NCI-H510A treated with DMSO at 0.1 percent for 48 hours (cell line): ENCODE data around the gene TEKT2.

Experiments used
- DNase-seq: peaks from one replicate; lab custom pipeline; 2025; lab: John Stamatoyannopoulos, UW

TEKT2 gene, protein sequence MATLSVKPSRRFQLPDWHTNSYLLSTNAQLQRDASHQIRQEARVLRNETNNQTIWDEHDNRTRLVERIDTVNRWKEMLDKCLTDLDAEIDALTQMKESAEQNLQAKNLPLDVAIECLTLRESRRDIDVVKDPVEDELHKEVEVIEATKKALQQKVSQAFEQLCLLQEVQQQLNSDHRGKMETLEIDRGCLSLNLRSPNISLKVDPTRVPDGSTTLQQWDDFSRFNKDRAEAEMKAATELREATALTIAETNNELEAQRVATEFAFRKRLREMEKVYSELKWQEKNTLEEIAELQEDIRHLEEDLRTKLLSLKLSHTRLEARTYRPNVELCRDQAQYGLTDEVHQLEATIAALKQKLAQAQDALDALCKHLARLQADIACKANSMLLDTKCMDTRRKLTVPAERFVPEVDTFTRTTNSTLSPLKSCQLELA

GRCh38 chr1:36083635-36084496 is at the start of gene TEKT2:
Gene TEKT2, plus strand, starts transcription at chr1:36084094. Its CDS starts 828 bp downstream, at chr1:36084922.
- peak; percentile 79 for DNase-seq

GRCh38 chr1:36034692-36035091 is 49.2 kb upstream of the TEKT2 start:
- no peak for DNase-seq

DNA sequence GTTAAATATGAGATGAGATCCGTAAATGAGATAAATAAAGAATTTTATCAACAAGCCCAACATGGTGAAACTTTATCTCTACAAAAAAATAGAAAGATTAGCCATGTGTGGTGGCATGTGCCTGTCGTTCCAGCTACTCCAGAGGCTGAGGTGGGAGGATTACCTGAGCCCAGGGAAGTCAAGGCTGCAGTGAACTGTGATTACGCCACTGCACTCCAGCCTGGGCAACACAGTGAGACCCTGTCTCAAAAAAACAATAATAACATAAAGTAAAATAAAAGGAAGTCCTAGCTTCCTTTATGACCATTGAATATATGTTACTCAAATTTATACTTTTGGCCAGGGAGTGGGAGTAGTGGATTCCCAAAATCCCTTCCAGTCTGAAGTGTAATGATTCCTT is 48.7 kb upstream of the TEKT2 start:
- DNase-seq = no peak

- DNase-seq = no peak
These were observed 43.7 kb upstream of the TEKT2 start for GRCh38 chr1:36040238-36040637.

- no peak for DNase-seq
These were observed 32.1 kb upstream of the TEKT2 start for GRCh38 chr1:36051821-36052220.

DNA sequence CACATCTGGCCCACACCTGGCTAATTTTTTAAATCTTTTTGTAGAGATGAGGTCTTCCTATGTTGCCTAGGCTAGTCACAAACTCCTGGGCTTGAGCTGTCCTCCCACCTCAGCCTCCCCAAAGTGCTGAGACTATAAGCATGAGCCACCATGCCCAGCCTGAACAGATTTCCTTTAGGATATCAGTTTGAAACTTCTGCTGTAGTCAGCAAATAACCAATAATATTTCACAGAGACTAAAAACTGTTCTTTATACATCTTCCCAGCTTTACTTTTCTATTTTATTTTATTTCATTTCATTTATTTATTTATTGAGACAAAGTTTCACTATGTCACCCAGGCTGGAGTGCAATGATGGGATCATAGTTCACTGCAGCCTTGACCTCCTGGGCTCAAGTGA is 29.9 kb upstream of the TEKT2 start:
- DNase-seq = no peak

- no peak for DNase-seq
These were observed 28.2 kb upstream of the TEKT2 start for GRCh38 chr1:36055706-36056105.

DNA sequence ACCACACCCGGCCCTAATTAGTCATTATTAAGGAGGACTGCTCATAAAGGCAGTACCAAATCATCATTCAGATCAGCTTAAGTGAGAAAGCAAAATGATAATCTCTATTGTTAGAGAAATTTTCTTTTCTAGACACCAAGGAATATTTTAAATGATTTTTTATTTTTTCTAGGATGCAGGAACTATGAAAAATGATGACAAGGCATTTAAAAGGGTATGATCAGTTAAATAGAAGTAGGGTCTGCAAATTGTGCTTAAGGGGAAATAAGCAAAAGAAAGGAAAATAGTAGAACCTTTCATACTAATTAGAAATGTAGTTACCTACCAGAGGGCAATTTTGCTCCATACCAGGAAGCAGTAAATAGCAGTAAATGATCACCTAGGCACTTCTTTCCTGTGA is 21.6 kb upstream of the TEKT2 start:
- DNase-seq = no peak

DNA sequence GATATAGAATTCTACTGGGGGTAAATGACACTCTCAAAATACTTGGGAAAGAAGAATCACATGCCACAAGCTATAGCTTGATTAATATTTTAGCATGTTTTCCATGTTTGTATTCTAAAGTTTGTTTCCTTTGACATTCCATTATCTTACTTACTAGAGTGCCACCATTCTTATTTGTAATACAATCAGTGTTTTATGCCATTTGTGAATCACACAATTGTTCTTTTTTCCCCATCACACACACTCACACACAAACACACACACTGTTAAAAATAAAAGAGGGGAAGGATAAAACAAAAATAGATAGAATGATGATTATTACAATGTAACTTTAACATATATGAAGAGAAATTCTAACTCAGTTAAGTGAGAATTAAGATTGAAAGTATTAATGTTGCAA is 16.0 kb upstream of the TEKT2 start:
- no peak for DNase-seq

DNA sequence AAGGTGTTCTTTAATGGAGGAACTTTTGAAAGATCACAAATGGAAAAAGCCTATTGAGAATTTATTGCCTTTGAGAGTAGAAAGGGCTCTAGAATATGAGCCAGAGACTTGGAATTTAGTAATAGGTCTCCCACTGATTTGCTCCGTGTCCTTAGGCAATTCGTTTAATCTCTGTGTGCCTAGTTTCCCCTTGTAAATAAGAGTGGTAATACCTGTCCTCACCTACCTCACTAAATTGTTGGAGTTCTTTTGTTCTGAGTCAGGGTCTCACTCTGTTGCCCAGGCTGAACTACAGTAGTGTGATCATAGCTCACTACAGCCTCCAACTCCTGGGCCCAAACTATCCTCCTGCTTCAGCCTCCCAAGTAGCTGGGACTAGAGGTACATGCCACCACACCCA is 15.0 kb upstream of the TEKT2 start:
- DNase-seq = no peak

GRCh38 chr1:36070349-36070748 is 13.5 kb upstream of the TEKT2 start:
- peak; percentile 98 for DNase-seq

GRCh38 chr1:36076979-36077573 is 6.8 kb upstream of the TEKT2 start:
- no peak for DNase-seq

GRCh38 chr1:36080236-36080635 is 3.7 kb upstream of the TEKT2 start:
- no peak for DNase-seq

DNA sequence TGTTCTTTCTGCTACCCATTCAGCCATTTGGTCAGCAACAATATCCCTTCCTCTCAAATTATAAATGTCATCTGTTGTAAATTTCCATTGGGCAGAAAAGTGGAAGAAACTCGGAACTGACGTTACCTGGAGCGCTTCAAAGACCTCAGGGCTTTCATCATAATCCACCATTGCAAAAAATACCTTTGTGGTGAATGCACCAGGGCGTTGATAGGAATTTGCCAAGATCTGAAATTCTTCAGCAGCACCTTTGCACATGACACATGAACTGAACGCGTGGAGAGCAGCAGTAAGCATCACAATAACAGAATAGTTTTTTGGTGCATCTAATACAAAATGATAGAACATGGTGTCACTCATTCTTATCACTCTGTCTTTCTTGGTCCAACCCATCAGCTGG is 3.1 kb upstream of the TEKT2 start:
- DNase-seq = no peak

- peak; percentile 72 for DNase-seq
These were observed 1.9 kb upstream of the TEKT2 start for GRCh38 chr1:36081926-36082485.

DNA sequence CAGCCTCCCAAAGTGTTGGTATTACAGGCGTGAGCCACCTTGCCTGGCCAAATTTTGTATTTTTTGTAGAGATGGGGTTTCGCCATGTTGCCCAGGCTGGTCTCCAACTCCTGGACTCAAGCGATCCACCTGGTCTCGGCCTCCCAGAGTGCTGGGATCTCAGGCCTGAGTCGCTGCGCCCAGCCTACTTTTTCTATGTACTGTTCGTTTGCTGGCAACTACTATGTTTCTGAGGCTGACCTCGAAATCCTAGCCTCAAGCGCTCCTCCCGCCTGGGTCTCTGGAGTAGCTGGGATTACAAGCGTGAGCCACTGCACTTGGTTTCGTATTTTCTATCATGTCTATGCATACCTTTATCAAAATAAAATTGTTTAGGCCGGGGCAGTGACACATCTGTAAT is 675 bp upstream of the TEKT2 start:
- no peak for DNase-seq

DNA sequence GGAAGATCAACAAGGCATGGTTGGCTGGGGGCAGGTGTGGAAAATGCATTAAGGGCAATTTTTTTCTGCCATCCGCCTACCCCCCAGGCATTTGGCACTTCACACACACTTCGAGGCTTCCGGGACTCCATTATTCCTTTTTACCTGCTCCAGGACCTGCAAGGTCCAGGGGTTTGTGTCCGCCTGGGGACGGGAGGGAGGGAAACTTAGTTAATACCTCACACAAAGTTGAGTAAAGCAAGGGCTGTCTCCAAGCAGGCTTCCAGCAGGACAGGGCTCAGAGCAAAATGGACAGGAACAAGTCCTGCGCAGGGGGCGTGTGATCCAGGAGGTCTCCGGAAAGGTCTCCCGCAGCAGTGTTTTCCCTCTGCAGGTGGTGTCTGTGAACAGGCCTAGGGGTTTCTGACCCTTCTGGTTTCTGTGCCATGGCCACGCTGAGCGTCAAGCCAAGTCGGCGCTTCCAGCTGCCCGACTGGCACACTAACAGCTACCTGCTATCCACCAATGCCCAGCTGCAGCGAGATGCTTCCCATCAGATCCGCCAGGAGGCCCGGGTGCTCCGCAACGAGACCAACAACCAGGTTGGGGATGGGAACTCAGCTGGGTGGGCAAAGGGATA is 712 bp downstream of the TEKT2 start:
- peak; percentile 79 for DNase-seq

DNA sequence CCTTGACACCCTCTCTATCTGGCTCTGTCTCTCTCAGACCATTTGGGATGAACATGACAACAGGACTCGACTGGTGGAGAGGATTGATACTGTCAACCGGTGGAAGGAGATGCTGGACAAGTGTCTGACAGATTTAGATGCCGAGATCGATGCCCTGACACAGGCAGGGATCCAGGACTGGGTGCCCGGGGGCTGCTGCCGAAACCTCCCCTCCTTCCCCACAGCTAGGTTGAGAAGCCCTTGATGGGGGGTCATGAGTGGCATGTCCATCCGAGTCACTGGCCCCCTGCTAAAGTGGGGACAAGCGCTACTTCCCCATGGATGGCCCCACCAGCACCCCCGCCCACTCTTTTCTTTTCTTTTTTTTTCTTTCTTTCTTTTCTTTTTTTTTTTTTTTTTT is 1.2 kb downstream of the TEKT2 start:
- DNase-seq = no peak

GRCh38 chr1:36085686-36086526 is 2.0 kb downstream of the TEKT2 start:
- no peak for DNase-seq

GRCh38 chr1:36086529-36087232 is 2.8 kb downstream of the TEKT2 start:
- no peak for DNase-seq
